ENCODE results near the gene PSMC6. TPM values are rescaled to one million over a fixed set of nuclear protein-coding genes. Genes with fewer than 3 reads are reported as not detected.
"Not testable (repeated sequence)": the region's sequence is repeated elsewhere in the genome, so short reads cannot be mapped to it uniquely, and the experiment has no call there.

Gene PSMC6
- total and polyA plus RNA-seq, 2 of the 13 experiments (the other 11 are each of a cell fraction or from before 2014, with no cell fraction given) = 90.0 to 210 TPM

DNA sequence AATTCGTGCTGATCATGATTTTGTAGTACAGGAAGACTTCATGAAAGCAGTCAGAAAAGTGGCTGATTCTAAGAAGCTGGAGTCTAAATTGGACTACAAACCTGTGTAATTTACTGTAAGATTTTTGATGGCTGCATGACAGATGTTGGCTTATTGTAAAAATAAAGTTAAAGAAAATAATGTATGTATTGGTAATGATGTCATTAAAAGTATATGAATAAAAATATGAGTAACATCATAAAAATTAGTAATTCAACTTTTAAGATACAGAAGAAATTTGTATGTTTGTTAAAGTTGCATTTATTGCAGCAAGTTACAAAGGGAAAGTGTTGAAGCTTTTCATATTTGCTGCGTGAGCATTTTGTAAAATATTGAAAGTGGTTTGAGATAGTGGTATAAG lies 20.5 kb downstream of the PSMC6 start:
- H3K4me1 ChIP-seq (ENCODE audit: insufficient read depth, low read length) = peaks cover 29% of the 10 kb centered on the region
- H2AFZ ChIP-seq (ENCODE audit: low read length); DNase-seq (ENCODE audit: low spot score); H3K4me2 ChIP-seq (ENCODE audit: low read depth, low read length); H3K27ac ChIP-seq (ENCODE audit: extremely low read length, insufficient read depth, low read length); BruUV-seq (replicated peaks); ATAC-seq; H3K9ac ChIP-seq (ENCODE audit: insufficient read depth, low read depth, low read length); H4K20me1 ChIP-seq (ENCODE audit: insufficient read depth, low read length); FAIRE-seq; CTCF ChIA-PET (ENCODE audit: low intra/inter-chr PET ratio, low total read pairs); in situ Hi-C loops (cut with HindIII; ENCODE audit: extremely low pct_ligation_motif_present, low pct_unique_long_range_greater_than_20kb); H3K27me3 ChIP-seq (ENCODE audit: control insufficient read depth in 1 of 2, insufficient read depth in 2 of 2, low read length in 2 of 2); H3K4me3 ChIP-seq (replicated peaks in 1 of 3; ENCODE audit: insufficient read depth in 1 of 3, low read depth in 2 of 3, low read length in 3 of 3); H3K9me3 ChIP-seq (ENCODE audit: low read length); TF ChIP-seq ATF7 (CRISPR knock-in tag; IDR thresholded peaks at IDR 0.05): not testable (repeated sequence)
- 99% methylated on average over 2 of the region's 2 CpGs for WGBS (ENCODE audit: low lambda C conversion rate)
- H3K79me2 ChIP-seq (ENCODE audit: insufficient read depth, low read length) = peaks cover 22% of the 10 kb centered on the region
- intact Hi-C loops (cut with micrococcal nuclease; ENCODE audit: unreplicated experiment) = loop anchor here (10.0 kb wide), 1 partner anchor 47 kb away; no protein-coding TSS in a partner anchor
- H3K36me3 ChIP-seq (replicated peaks in 1 of 2; ENCODE audit: control insufficient read depth in 1 of 2, insufficient read depth in 2 of 2, low read length in 2 of 2) = peaks cover 5 to 39% of the 10 kb centered on the region in 2 experiments
- TF ChIP-seq MAFK (conservative IDR thresholded peaks at IDR 0.05 in 1 of 2, IDR thresholded peaks at IDR 0.05 in 1 of 2; ENCODE audit: low read length in 2 of 2) (peak in 1 of 2 experiments; percentile 33; a peak in 1 of 4 replicates), ATF7 (IDR thresholded peaks at IDR 0.05) (peak; percentile 72)
- POLR2A ChIA-PET = interaction anchor here (1.1 kb wide), 1 partner anchor 21 kb away, joined by 3 read pairs; no protein-coding TSS in a partner anchor

DNA sequence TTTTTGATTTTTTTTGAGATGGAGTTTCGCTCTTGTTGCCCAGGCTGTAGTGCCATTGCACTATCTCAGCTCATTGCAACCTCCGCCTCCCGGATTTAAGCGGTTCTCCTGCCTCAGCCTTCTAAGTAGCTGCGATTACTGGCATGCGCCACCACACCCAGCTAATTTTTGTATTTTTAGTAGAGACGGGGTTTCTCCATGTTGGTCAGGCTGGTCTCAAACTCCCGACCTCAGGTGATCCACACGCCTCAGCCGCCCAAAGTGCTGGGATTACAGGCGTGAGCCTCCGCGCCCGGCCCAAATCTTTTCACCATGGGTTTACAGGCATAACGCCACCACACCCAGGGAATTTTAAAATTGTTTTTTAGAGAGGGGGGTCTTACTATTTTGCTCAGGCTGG lies 22.0 kb downstream of the PSMC6 start:
- BruUV-seq (replicated peaks); H4K20me1 ChIP-seq (ENCODE audit: insufficient read depth, low read length); in situ Hi-C loops (cut with HindIII; ENCODE audit: extremely low pct_ligation_motif_present, low pct_unique_long_range_greater_than_20kb); H3K9me3 ChIP-seq (ENCODE audit: low read length); CTCF ChIA-PET (ENCODE audit: low intra/inter-chr PET ratio, low total read pairs); DNase-seq (ENCODE audit: low spot score); H2AFZ ChIP-seq (ENCODE audit: low read length); H3K4me2 ChIP-seq (ENCODE audit: low read depth, low read length); FAIRE-seq; H3K9ac ChIP-seq (ENCODE audit: insufficient read depth, low read depth, low read length); ATAC-seq; H3K4me3 ChIP-seq (replicated peaks in 1 of 3; ENCODE audit: insufficient read depth in 1 of 3, low read depth in 2 of 3, low read length in 3 of 3); H3K27me3 ChIP-seq (ENCODE audit: control insufficient read depth in 1 of 2, insufficient read depth in 2 of 2, low read length in 2 of 2): not testable (repeated sequence)
- POLR2A ChIA-PET = interaction anchor here (0.7 to 2.1 kb wide), 10 partner anchors 9 to 177 kb away, joined by 3 to 17 read pairs (median 4); partner anchors contain the start of genes ERO1A, GPR137C, PSMC6 and TXNDC16
- H3K27ac ChIP-seq (ENCODE audit: extremely low read length, insufficient read depth, low read length) = peak overlapping the region; percentile 23
- peaks cover 36% of the 10 kb centered on the region for H3K79me2 ChIP-seq (ENCODE audit: insufficient read depth, low read length)
- intact Hi-C loops (cut with micrococcal nuclease; ENCODE audit: unreplicated experiment) = loop anchor here (10.0 kb wide), 1 partner anchor 46 kb away; no protein-coding TSS in a partner anchor
- H3K4me1 ChIP-seq (ENCODE audit: insufficient read depth, low read length) = peaks cover 23% of the 10 kb centered on the region
- peaks cover 4 to 27% of the 10 kb centered on the region in 2 experiments; a peak in 4 of 5 replicates for H3K36me3 ChIP-seq (replicated peaks in 1 of 2; ENCODE audit: control insufficient read depth in 1 of 2, insufficient read depth in 2 of 2, low read length in 2 of 2)
- 98% methylated on average over 15 of the region's 15 CpGs for WGBS (ENCODE audit: low lambda C conversion rate)

Measured in HepG2 (cell line).